Panc1 (cell line): ENCODE data around the gene CARMIL1. TPM values are rescaled to one million over a fixed set of nuclear protein-coding genes. Genes with fewer than 3 reads are reported as not detected.
"Not testable (repeated sequence)": the region's sequence is repeated elsewhere in the genome, so short reads cannot be mapped to it uniquely, and the experiment has no call there.

Experiments
- ATAC-seq: fragments of 200-7000 bp; cut with Tn5 transposase; 2 replicates; pipeline ENCODE4 v1.9.1; 2020; ENCODE audit warnings: mild to moderate bottlenecking, moderate library complexity
- BruUV-seq: library from RNA; stranded (reverse); fragments of 400-500 nt; replicated peaks from 2 replicates; lab custom pipeline; 2021; lab: Mats Ljungman, UMichigan
- CTCF ChIA-PET: fragments of 300-600 bp; sonication (Branson Sonifier 250); formaldehyde crosslinking; loops from one replicate; lab custom pipeline; 2022; ENCODE audit warnings: antibody characterized with exemption; lab: Charles Lee
- POLR2A ChIA-PET: fragments of 300-600 bp; sonication (Branson Sonifier 250); formaldehyde crosslinking; loops from one replicate; lab custom pipeline; 2022; ENCODE audit warnings: antibody characterized with exemption; lab: Charles Lee
- DNase-seq: peaks from one replicate; pipeline ENCODE4 v3.0.0-alpha.2; 2010; ENCODE audit warnings: low read depth, low spot score
- H3K27ac ChIP-seq: 2 replicates; pipeline ENCODE4 v1.5.1; 2011; ENCODE audit warnings: mild to moderate bottlenecking, low read length, inconsistent platforms
- H3K27me3 ChIP-seq: fragments of 200-500 bp; sonication (Bioruptor generic); 2 replicates; pipeline ENCODE4 v1.6.0; 2014; ENCODE audit warnings: low read length, inconsistent platforms; ENCODE audit not compliant: control insufficient read depth, insufficient read depth
- H3K36me3 ChIP-seq: fragments of 200-500 bp; sonication (Bioruptor generic); 2 replicates; pipeline ENCODE4 v1.5.1; 2014; ENCODE audit warnings: inconsistent platforms, mild to moderate bottlenecking, low read length, moderate library complexity; ENCODE audit not compliant: control insufficient read depth, insufficient read depth
- H3K4me1 ChIP-seq: 2 replicates; pipeline ENCODE4 v1.5.1; 2011; ENCODE audit warnings: inconsistent platforms, mild to moderate bottlenecking, low read length, moderate library complexity; ENCODE audit not compliant: control insufficient read depth, insufficient read depth
- H3K4me3 ChIP-seq, 2 experiments: 2 replicates each; pipeline ENCODE4 v1.5.1; 2011 to 2012; ENCODE audit warnings: low read depth in 2 of 2, low read length in 2 of 2, mild to moderate bottlenecking in 2 of 2, inconsistent platforms in 1 of 2, moderate library complexity in 1 of 2
- H3K9me3 ChIP-seq: fragments of 200-500 bp; sonication (Bioruptor generic); 2 replicates; pipeline ENCODE4 v1.5.1; 2014; ENCODE audit warnings: low read depth, mild to moderate bottlenecking, inconsistent platforms, low read length, moderate library complexity; ENCODE audit not compliant: control insufficient read depth, insufficient read depth
- POLR2AphosphoS5 ChIP-seq: IDR thresholded peaks from 2 replicates; pipeline ENCODE4 v1.6.1; 2012; ENCODE audit warnings: mild to moderate bottlenecking, low read depth, low read length, moderate library complexity
- REST ChIP-seq, 2 experiments: IDR thresholded peaks; 2 replicates each; pipeline ENCODE4 v1.6.1; 2011 to 2012; ENCODE audit warnings: low read depth in 2 of 2, control low read depth in 1 of 2, low read length in 1 of 2, mild to moderate bottlenecking in 1 of 2, moderate library complexity in 1 of 2; ENCODE audit not compliant: insufficient read depth in 1 of 2
- SIN3A ChIP-seq: IDR thresholded peaks from 2 replicates; pipeline ENCODE4 v1.6.1; 2012; ENCODE audit warnings: low read depth, mild to moderate bottlenecking, low read length, moderate library complexity, borderline replicate concordance; ENCODE audit not compliant: insufficient read depth
- TCF7L2 ChIP-seq: IDR thresholded peaks from 2 replicates; pipeline ENCODE4 v1.6.1; 2011; ENCODE audit warnings: mild to moderate bottlenecking, low read depth, low read length, inconsistent platforms
- in situ Hi-C: cut with HindIII; loops from 2 replicates; pipeline ENCODE4 v1.10.0; 2016; ENCODE audit warnings: low sequenced_read_pairs, low pct_unique_long_range_greater_than_20kb
- intact Hi-C: fragments of 100-400 bp; cut with micrococcal nuclease; formaldehyde crosslinking; loops from one replicate; pipeline ENCODE4 v1.10.0; 2022; ENCODE audit not compliant: unreplicated experiment
- total RNA-seq: library from RNA; stranded (reverse); gene quantifications from one replicate; pipeline ENCODE4 v1.2.1, GENCODE V29; 2021; ENCODE audit not compliant: unreplicated experiment
- TF ChIP-seq, protein P1 (sequence below): fragments of 450-650 bp; IDR thresholded peaks from 2 replicates; pipeline ENCODE4 v1.5.1; 2017; ENCODE audit warnings: mild to moderate bottlenecking

Gene CARMIL1
- total RNA-seq, 1 experiment from 2014 or later: 4.0 TPM

GRCh38 chr6:25585225-25585624, 306.1 kb downstream of the CARMIL1 start:
- no peak for DNase-seq
- intact Hi-C loops: no loop called here
- in situ Hi-C loops: no loop called here
- Histone ChIP-seq H3K27ac (no peak overlapping the region), H3K4me3 (no peak overlapping the region), H3K27me3 (no peaks in the 10 kb centered on the region), H3K36me3 (no peaks in the 10 kb centered on the region), H3K9me3 (no peaks in the 10 kb centered on the region), H3K4me1 (no peaks in the 10 kb centered on the region)
- ChIA-PET POLR2A (no interaction called here), CTCF (no interaction called here)
- ATAC-seq: no peak
- TF ChIP-seq TCF7L2: no peak
- TF ChIP-seq POLR2AphosphoS5: no peak
- TF ChIP-seq SIN3A: no peak
- TF ChIP-seq, protein P1, sequence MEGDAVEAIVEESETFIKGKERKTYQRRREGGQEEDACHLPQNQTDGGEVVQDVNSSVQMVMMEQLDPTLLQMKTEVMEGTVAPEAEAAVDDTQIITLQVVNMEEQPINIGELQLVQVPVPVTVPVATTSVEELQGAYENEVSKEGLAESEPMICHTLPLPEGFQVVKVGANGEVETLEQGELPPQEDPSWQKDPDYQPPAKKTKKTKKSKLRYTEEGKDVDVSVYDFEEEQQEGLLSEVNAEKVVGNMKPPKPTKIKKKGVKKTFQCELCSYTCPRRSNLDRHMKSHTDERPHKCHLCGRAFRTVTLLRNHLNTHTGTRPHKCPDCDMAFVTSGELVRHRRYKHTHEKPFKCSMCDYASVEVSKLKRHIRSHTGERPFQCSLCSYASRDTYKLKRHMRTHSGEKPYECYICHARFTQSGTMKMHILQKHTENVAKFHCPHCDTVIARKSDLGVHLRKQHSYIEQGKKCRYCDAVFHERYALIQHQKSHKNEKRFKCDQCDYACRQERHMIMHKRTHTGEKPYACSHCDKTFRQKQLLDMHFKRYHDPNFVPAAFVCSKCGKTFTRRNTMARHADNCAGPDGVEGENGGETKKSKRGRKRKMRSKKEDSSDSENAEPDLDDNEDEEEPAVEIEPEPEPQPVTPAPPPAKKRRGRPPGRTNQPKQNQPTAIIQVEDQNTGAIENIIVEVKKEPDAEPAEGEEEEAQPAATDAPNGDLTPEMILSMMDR: no peak
- no peak for TF ChIP-seq REST (IDR thresholded peaks at IDR 0.05; ENCODE audit: insufficient read depth in 1 of 2, low read depth in 2 of 2, low read length in 1 of 2)
- no TSS peak for BruUV-seq

DNA sequence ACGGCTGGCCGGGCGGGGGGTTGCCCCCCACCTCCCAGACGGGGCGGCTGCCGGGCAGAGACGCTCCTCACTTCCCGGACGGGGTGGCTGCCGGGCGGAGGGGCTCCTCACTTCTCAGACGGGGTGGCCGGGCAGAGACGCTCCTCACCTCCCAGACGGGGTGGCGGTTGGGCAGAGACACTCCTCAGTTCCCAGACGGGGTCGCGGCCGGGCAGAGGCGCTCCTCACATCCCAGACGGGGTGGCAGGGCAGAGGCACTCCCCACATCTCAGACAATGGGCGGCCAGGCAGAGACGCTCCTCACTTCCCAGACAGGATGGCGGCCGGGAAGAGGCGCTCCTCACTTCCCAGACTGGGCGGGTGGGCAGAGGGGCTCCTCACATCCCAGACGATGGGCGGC, 306.9 kb downstream of the CARMIL1 start:
- H3K27me3 ChIP-seq, DNase-seq, H3K27ac ChIP-seq, in situ Hi-C loops, H3K4me3 ChIP-seq, intact Hi-C loops, CTCF ChIA-PET, H3K36me3 ChIP-seq, H3K9me3 ChIP-seq, H3K4me1 ChIP-seq, POLR2A ChIA-PET, ATAC-seq, BruUV-seq: not testable (repeated sequence)

- ChIA-PET POLR2A (no interaction called here), CTCF (no interaction called here)
- Histone ChIP-seq H3K4me1 (no peaks in the 10 kb centered on the region), H3K27ac (no peak overlapping the region), H3K9me3 (no peaks in the 10 kb centered on the region), H3K36me3 (no peaks in the 10 kb centered on the region), H3K27me3 (no peaks in the 10 kb centered on the region), H3K4me3 (no peak overlapping the region)
- intact Hi-C loops: no loop called here
- DNase-seq (no peak), ATAC-seq (no peak)
- in situ Hi-C loops: no loop called here
- BruUV-seq: no TSS peak
- TF ChIP-seq TCF7L2 (no peak), POLR2AphosphoS5 (no peak), REST (IDR thresholded peaks at IDR 0.05; ENCODE audit: insufficient read depth in 1 of 2, low read depth in 2 of 2, low read length in 1 of 2) (no peak), SIN3A (no peak)
- TF ChIP-seq, protein P1: no peak
Observed at GRCh38 chr6:25586927-25587326, 307.8 kb downstream of the CARMIL1 start.
